HL-60 (cell line): ENCODE results near the gene AGER.

Experiments used
- DNase-seq, 2 experiments: peaks; one replicate each; pipeline ENCODE4 v3.0.0-alpha.2; 2010 to 2020; ENCODE audit warnings: low read depth in 1 of 2, low spot score in 1 of 2
- H3K27ac ChIP-seq: fragments of 250-450 bp; sonication (Bioruptor Pico); replicated peaks from 2 replicates; pipeline ENCODE4 v1.5.1; 2020; ENCODE audit warnings: mild to moderate bottlenecking, moderate library complexity
- H3K27me3 ChIP-seq: fragments of 250-450 bp; sonication (Bioruptor Pico); 2 replicates; pipeline ENCODE4 v1.5.1; 2021; ENCODE audit warnings: mild to moderate bottlenecking, moderate library complexity; ENCODE audit not compliant: insufficient read depth, poor library complexity, severe bottlenecking
- H3K4me3 ChIP-seq: replicated peaks from 2 replicates; pipeline ENCODE4 v1.5.1; 2011; ENCODE audit warnings: mild to moderate bottlenecking, control low read depth, low read length; ENCODE audit not compliant: insufficient read depth
- GABPA ChIP-seq: IDR thresholded peaks from 2 replicates; pipeline ENCODE4 v1.6.1; 2012; ENCODE audit warnings: low read depth
- POLR2AphosphoS5 ChIP-seq: IDR thresholded peaks from 2 replicates; pipeline ENCODE4 v1.6.1; 2012; ENCODE audit warnings: low read depth
- SPI1 ChIP-seq: IDR thresholded peaks from 2 replicates; pipeline ENCODE4 v1.6.1; 2012; ENCODE audit warnings: low read depth, mild to moderate bottlenecking, borderline replicate concordance
- TF ChIP-seq, protein P1 (sequence below): IDR thresholded peaks from 2 replicates; pipeline ENCODE4 v1.6.1; 2012; ENCODE audit warnings: low read depth; ENCODE audit not compliant: insufficient replicate concordance
- TF ChIP-seq, protein P2 (sequence below): IDR thresholded peaks from one replicate; pipeline ENCODE4 v1.5.1; 2011; ENCODE audit warnings: low read length, control low read depth, inconsistent platforms; ENCODE audit not compliant: insufficient read depth

Gene AGER

DNA sequence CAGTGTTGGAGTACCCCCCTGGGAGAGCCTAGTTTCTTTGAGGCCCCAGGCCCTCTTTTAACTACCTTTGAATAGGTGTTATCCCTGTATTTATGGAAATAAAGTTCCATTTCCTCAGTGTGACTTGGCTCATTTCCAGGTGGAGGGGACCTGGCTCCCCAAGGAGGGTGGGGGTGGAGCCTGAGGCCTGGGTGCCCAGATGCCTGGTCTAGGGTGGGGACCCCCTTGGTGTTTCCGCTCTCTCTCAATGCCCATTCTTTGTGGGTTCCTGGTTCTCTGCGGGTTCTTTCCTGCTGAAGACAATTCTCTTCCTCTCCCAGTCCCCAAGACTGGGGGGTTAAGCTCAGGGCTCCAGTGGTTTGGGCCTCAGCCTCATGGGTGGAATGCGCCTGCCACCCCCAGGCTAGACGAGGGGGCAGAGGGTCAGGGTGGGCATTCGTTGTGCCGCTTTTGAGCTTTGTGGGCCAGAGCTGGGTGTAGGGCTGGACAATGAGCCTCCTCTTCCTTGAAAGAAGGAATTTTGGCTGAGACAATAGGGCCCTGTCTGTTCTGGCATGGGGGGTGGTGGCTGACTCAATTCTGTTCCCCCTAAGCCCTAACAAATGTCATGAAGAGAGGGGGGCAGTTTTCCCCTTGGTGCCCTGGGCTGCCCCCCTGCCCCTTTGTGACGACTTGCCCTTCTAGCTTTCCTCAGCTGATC lies 20.3 kb downstream of the AGER start:
- DNase-seq: no peak
- no peak for TF ChIP-seq GABPA
- TF ChIP-seq, protein P1, sequence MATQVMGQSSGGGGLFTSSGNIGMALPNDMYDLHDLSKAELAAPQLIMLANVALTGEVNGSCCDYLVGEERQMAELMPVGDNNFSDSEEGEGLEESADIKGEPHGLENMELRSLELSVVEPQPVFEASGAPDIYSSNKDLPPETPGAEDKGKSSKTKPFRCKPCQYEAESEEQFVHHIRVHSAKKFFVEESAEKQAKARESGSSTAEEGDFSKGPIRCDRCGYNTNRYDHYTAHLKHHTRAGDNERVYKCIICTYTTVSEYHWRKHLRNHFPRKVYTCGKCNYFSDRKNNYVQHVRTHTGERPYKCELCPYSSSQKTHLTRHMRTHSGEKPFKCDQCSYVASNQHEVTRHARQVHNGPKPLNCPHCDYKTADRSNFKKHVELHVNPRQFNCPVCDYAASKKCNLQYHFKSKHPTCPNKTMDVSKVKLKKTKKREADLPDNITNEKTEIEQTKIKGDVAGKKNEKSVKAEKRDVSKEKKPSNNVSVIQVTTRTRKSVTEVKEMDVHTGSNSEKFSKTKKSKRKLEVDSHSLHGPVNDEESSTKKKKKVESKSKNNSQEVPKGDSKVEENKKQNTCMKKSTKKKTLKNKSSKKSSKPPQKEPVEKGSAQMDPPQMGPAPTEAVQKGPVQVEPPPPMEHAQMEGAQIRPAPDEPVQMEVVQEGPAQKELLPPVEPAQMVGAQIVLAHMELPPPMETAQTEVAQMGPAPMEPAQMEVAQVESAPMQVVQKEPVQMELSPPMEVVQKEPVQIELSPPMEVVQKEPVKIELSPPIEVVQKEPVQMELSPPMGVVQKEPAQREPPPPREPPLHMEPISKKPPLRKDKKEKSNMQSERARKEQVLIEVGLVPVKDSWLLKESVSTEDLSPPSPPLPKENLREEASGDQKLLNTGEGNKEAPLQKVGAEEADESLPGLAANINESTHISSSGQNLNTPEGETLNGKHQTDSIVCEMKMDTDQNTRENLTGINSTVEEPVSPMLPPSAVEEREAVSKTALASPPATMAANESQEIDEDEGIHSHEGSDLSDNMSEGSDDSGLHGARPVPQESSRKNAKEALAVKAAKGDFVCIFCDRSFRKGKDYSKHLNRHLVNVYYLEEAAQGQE: no peak
- TF ChIP-seq POLR2AphosphoS5: no peak
- TF ChIP-seq, protein P2, sequence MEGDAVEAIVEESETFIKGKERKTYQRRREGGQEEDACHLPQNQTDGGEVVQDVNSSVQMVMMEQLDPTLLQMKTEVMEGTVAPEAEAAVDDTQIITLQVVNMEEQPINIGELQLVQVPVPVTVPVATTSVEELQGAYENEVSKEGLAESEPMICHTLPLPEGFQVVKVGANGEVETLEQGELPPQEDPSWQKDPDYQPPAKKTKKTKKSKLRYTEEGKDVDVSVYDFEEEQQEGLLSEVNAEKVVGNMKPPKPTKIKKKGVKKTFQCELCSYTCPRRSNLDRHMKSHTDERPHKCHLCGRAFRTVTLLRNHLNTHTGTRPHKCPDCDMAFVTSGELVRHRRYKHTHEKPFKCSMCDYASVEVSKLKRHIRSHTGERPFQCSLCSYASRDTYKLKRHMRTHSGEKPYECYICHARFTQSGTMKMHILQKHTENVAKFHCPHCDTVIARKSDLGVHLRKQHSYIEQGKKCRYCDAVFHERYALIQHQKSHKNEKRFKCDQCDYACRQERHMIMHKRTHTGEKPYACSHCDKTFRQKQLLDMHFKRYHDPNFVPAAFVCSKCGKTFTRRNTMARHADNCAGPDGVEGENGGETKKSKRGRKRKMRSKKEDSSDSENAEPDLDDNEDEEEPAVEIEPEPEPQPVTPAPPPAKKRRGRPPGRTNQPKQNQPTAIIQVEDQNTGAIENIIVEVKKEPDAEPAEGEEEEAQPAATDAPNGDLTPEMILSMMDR: no peak
- no peak for TF ChIP-seq SPI1
- no peaks in the 10 kb centered on the region for H3K27me3 ChIP-seq
- no peak overlapping the region for H3K27ac ChIP-seq
- H3K4me3 ChIP-seq: no peak overlapping the region

DNA sequence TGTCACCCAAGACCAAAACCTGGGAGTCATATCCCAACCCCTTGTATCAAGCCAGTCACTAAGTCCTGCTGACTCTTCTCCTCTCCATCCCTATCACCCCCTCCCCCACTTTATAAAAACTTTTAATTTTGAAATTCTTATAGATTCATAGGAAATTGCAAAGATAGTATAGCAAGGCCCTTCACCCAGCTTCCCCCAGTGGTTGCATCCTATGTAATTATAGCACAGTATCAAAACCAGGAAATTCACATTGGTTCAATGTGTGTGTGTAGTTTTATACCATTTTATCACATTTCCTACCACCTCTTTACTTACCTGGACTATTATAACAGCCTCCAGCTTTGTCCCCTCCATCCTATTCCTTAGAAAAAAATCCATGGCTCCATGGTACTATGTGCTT lies 26.0 kb downstream of the AGER start:
- TF ChIP-seq, protein P2: no peak
- TF ChIP-seq, protein P1: no peak
- TF ChIP-seq POLR2AphosphoS5: no peak
- no peak for TF ChIP-seq SPI1
- TF ChIP-seq GABPA: no peak

DNA sequence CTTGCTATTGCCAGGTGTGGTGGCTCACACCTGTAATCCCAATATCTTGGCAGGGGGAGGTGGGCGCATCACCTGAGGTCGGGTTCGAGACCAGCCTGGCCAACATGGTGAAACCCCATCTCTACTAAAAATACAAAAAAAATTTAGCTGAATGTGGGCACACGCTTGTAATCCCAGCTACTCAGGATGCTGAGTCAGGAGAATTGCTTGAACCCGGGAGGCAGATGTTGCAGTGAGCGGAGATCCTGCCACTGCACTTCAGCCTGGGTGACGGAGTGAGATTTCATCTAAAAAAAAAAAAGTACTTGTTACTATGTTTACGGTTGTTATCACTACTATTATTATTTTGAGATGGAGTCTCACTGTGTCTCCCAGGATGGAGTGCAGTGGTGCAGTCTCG lies 27.2 kb downstream of the AGER start:
- no peak for DNase-seq
- Histone ChIP-seq H3K27ac (no peak overlapping the region), H3K4me3 (no peak overlapping the region), H3K27me3 (peaks cover 18% of the 10 kb centered on the region)
- TF ChIP-seq, protein P2: no peak
- no peak for TF ChIP-seq SPI1
- TF ChIP-seq GABPA: no peak

More for the DNA sequence above, 26.0 kb downstream of the AGER start:
- DNase-seq: no peak
- no peak overlapping the region for H3K4me3 ChIP-seq
- H3K27me3 ChIP-seq: peaks cover 14% of the 10 kb centered on the region
- no peak overlapping the region for H3K27ac ChIP-seq
